Measurements from ENCODE around the gene PDCD6IP.
"Not testable (repeated sequence)": the region's sequence is repeated elsewhere in the genome, so short reads cannot be mapped to it uniquely, and the experiment has no call there.

Gene PDCD6IP

GRCh38 chr3:33855407-33855806, 57.0 kb downstream of the PDCD6IP start:
- DNase-seq (ENCODE audit: low spot score): not testable (repeated sequence)

GRCh38 chr3:33855884-33856546, 57.6 kb downstream of the PDCD6IP start:
- DNase-seq (ENCODE audit: low spot score): no peak

- DNase-seq (ENCODE audit: low spot score): not testable (repeated sequence)
Measured at GRCh38 chr3:33857701-33858100, 59.3 kb downstream of the PDCD6IP start.

- no peak for DNase-seq (ENCODE audit: low spot score)
Measured at GRCh38 chr3:33858131-33858530, 59.7 kb downstream of the PDCD6IP start.

- DNase-seq (ENCODE audit: low spot score): no peak
Measured at GRCh38 chr3:33860373-33861050, 62.1 kb downstream of the PDCD6IP start.

- no peak for DNase-seq (ENCODE audit: low spot score)
Measured at GRCh38 chr3:33865133-33865532, 66.7 kb downstream of the PDCD6IP start.

- DNase-seq (ENCODE audit: low spot score): no peak
Measured at GRCh38 chr3:33868309-33868708, 69.9 kb downstream of the PDCD6IP start.

GRCh38 chr3:33869977-33870376, 71.5 kb downstream of the PDCD6IP start:
- no peak for DNase-seq (ENCODE audit: low spot score)

GRCh38 chr3:33874815-33875214, 76.4 kb downstream of the PDCD6IP start:
- DNase-seq (ENCODE audit: low spot score): no peak

GRCh38 chr3:33875680-33876079, 77.2 kb downstream of the PDCD6IP start:
- DNase-seq (ENCODE audit: low spot score): no peak

- DNase-seq (ENCODE audit: low spot score): no peak
Measured at GRCh38 chr3:33877187-33877586, 78.8 kb downstream of the PDCD6IP start.

- DNase-seq (ENCODE audit: low spot score): no peak
Measured at GRCh38 chr3:33879540-33879939, 81.1 kb downstream of the PDCD6IP start.

GRCh38 chr3:33881156-33882064, 83.0 kb downstream of the PDCD6IP start:
- no peak for DNase-seq (ENCODE audit: low spot score)

GRCh38 chr3:33882296-33882695, 83.9 kb downstream of the PDCD6IP start:
- no peak for DNase-seq (ENCODE audit: low spot score)

GRCh38 chr3:33883538-33883950, 85.1 kb downstream of the PDCD6IP start:
- peak; percentile 18 for DNase-seq (ENCODE audit: low spot score)

GRCh38 chr3:33883951-33884561, 85.6 kb downstream of the PDCD6IP start:
- no peak for DNase-seq (ENCODE audit: low spot score)

- DNase-seq (ENCODE audit: low spot score): no peak
Measured at GRCh38 chr3:33884701-33885100, 86.3 kb downstream of the PDCD6IP start.

- no peak for DNase-seq (ENCODE audit: low spot score)
Measured at GRCh38 chr3:33885496-33885895, 87.1 kb downstream of the PDCD6IP start.

- no peak for DNase-seq (ENCODE audit: low spot score)
Measured at GRCh38 chr3:33886015-33886414, 87.6 kb downstream of the PDCD6IP start.

- no peak for DNase-seq (ENCODE audit: low spot score)
Measured at GRCh38 chr3:33887478-33887877, 89.0 kb downstream of the PDCD6IP start.

- no peak for DNase-seq (ENCODE audit: low spot score)
Measured at GRCh38 chr3:33889394-33890039, 91.1 kb downstream of the PDCD6IP start.

GRCh38 chr3:33892655-33893054, 94.2 kb downstream of the PDCD6IP start:
- no peak for DNase-seq (ENCODE audit: low spot score)
